ENCODE results near the gene POPDC2.

DNA sequence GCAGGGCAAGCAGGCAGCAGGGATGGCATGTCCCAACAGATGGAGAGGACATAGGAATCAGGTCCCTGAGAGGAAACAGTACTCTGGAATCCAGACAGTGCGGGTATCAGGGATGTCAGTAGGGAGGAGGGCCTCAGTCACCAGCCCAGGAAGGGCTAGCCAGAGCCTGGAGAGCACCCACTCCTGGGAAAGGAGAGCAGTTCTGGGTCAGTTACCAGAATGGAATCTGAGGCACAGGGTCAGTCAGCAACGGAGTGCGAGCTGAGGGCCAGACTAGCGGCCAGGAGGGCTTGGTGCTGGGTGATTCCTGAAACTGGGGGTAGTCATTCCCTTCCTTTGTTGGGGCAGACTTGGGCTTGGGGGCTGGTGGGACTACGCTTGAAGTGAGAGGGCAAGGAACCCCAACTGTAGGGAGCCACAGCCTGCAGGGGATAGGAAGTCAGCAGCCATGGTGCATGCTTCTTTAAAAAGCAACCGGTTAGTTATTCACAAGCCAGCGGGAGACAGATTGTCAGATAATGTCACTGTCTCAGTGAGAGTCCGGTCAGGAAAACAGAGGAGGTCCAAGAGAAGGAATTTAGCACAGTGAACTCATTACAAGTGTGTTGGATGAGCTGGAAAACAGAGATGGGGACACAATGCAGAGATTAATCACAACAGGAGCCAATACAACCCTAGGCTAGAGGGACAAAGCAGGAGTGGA, 34.8 kb downstream of the POPDC2 start:
- no peak for TF ChIP-seq POLR2A (IDR thresholded peaks at IDR 0.05; ENCODE audit: low read depth, low read length)
- TF ChIP-seq, protein P1, sequence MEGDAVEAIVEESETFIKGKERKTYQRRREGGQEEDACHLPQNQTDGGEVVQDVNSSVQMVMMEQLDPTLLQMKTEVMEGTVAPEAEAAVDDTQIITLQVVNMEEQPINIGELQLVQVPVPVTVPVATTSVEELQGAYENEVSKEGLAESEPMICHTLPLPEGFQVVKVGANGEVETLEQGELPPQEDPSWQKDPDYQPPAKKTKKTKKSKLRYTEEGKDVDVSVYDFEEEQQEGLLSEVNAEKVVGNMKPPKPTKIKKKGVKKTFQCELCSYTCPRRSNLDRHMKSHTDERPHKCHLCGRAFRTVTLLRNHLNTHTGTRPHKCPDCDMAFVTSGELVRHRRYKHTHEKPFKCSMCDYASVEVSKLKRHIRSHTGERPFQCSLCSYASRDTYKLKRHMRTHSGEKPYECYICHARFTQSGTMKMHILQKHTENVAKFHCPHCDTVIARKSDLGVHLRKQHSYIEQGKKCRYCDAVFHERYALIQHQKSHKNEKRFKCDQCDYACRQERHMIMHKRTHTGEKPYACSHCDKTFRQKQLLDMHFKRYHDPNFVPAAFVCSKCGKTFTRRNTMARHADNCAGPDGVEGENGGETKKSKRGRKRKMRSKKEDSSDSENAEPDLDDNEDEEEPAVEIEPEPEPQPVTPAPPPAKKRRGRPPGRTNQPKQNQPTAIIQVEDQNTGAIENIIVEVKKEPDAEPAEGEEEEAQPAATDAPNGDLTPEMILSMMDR (IDR thresholded peaks at IDR 0.05; ENCODE audit: extremely low read depth in 1 of 2, insufficient read depth in 1 of 2, low read depth in 1 of 2, low read length in 2 of 2): no peak

Measured in endothelial cell of umbilical vein (primary cell).